ENCODE results near the gene MTX3. TPM values are rescaled to one million over a fixed set of nuclear protein-coding genes. Genes with fewer than 3 reads are reported as not detected.

The MTX3 gene
- total RNA-seq, 1 experiment from 2014 or later, result 8.4 TPM

DNA sequence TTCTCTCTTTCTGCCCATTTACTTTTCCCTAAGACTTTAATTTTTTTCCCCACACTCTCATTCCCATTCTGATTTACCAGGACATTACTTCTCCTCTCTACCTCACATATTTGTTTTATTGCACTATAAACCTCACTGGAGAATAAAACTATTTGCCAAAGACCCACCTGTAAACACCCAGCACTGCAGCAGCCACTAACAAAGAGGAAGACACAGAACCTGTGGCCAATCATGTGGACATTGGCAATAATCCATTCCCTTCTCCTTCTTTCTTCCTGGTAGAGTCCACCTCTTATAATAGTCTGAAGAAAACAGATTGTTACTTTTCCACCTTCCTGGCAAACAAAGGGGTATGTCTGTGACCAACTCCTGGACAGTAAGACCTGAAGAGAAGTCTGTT, 35.8 kb upstream of the MTX3 start:
- Histone ChIP-seq H3K27me3 (replicated peaks; ENCODE audit: control insufficient read depth, insufficient read depth, low read length) (no peaks in the 10 kb centered on the region; the same call in 1 of the 2 replicates), H3K4me3 (ENCODE audit: low read depth, low read length) (no peak overlapping the region), H3K9me3 (no peaks in the 10 kb centered on the region), H3K36me3 (ENCODE audit: control insufficient read depth, insufficient read depth, low read length) (no peaks in the 10 kb centered on the region), H3K4me1 (no peaks in the 10 kb centered on the region)
- POLR2A ChIA-PET, result no interaction called here
- no peaks in the 10 kb centered on the region for H3K4me1 Mint-ChIP-seq (ENCODE audit: low read depth, unreplicated experiment)
- CTCF ChIA-PET, result interaction anchor here (0.6 to 0.9 kb wide), 2 partner anchors 49 to 509 kb away, joined by 3 to 5 read pairs; no protein-coding TSS in a partner anchor
- H3K36me3 Mint-ChIP-seq (ENCODE audit: insufficient read depth, unreplicated experiment), result no peaks in the 10 kb centered on the region
- no peak for DNase-seq
- intact Hi-C loops (cut with micrococcal nuclease; ENCODE audit: unreplicated experiment), result no loop called here
- H3K27me3 Mint-ChIP-seq (ENCODE audit: insufficient read depth, unreplicated experiment), result peaks cover 15% of the 10 kb centered on the region
- H3K9me3 Mint-ChIP-seq (ENCODE audit: unreplicated experiment), result no peaks in the 10 kb centered on the region
- BruUV-seq (replicated peaks), result no TSS peak
- TF ChIP-seq, protein P1, sequence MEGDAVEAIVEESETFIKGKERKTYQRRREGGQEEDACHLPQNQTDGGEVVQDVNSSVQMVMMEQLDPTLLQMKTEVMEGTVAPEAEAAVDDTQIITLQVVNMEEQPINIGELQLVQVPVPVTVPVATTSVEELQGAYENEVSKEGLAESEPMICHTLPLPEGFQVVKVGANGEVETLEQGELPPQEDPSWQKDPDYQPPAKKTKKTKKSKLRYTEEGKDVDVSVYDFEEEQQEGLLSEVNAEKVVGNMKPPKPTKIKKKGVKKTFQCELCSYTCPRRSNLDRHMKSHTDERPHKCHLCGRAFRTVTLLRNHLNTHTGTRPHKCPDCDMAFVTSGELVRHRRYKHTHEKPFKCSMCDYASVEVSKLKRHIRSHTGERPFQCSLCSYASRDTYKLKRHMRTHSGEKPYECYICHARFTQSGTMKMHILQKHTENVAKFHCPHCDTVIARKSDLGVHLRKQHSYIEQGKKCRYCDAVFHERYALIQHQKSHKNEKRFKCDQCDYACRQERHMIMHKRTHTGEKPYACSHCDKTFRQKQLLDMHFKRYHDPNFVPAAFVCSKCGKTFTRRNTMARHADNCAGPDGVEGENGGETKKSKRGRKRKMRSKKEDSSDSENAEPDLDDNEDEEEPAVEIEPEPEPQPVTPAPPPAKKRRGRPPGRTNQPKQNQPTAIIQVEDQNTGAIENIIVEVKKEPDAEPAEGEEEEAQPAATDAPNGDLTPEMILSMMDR (IDR thresholded peaks at IDR 0.05; ENCODE audit: insufficient read depth in 1 of 2, low read depth in 1 of 2, low read length in 1 of 2, severe bottlenecking in 1 of 2, unreplicated experiment in 1 of 2), result no peak
- H3K27ac Mint-ChIP-seq (ENCODE audit: unreplicated experiment), result no peak overlapping the region
- no peak overlapping the region for H3K4me3 Mint-ChIP-seq (ENCODE audit: unreplicated experiment)

DNA sequence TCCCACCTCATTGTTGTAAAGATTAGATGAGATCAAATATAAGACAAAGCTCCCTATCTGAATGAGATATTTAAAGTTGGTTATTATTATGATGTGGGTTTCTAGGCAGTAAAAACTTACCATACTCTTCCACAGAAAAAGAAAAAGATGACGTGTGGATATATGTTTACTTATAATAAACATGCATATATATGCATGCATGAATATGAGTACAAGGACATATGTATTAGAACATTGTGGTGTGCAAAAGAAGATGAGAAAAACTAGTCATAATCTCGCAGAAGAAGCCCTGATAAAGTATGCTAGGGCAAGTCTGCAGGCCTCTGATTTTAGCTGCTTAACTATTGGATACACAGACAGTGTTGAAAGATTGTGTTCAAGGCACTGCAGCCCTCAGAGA, 34.0 kb upstream of the MTX3 start:
- DNase-seq, result no peak
- H3K9me3 Mint-ChIP-seq (ENCODE audit: unreplicated experiment), result no peaks in the 10 kb centered on the region
- BruUV-seq (replicated peaks), result no TSS peak
- no peak overlapping the region for H3K4me3 Mint-ChIP-seq (ENCODE audit: unreplicated experiment)
- no peaks in the 10 kb centered on the region for H3K36me3 ChIP-seq (ENCODE audit: control insufficient read depth, insufficient read depth, low read length)
- H3K4me1 ChIP-seq, result no peaks in the 10 kb centered on the region
- H3K36me3 Mint-ChIP-seq (ENCODE audit: insufficient read depth, unreplicated experiment), result no peaks in the 10 kb centered on the region
- POLR2A ChIA-PET, result no interaction called here
- intact Hi-C loops (cut with micrococcal nuclease; ENCODE audit: unreplicated experiment), result no loop called here
- no peaks in the 10 kb centered on the region; the same call in 1 of the 2 replicates for H3K27me3 ChIP-seq (replicated peaks; ENCODE audit: control insufficient read depth, insufficient read depth, low read length)
- TF ChIP-seq, protein P1 (IDR thresholded peaks at IDR 0.05; ENCODE audit: insufficient read depth in 1 of 2, low read depth in 1 of 2, low read length in 1 of 2, severe bottlenecking in 1 of 2, unreplicated experiment in 1 of 2), result no peak
- CTCF ChIA-PET, result no interaction called here
- no peak overlapping the region for H3K27ac Mint-ChIP-seq (ENCODE audit: unreplicated experiment)
- H3K4me1 Mint-ChIP-seq (ENCODE audit: low read depth, unreplicated experiment), result no peaks in the 10 kb centered on the region
- no peak overlapping the region for H3K4me3 ChIP-seq (ENCODE audit: low read depth, low read length)
- H3K27me3 Mint-ChIP-seq (ENCODE audit: insufficient read depth, unreplicated experiment), result peaks cover 12% of the 10 kb centered on the region
- H3K9me3 ChIP-seq, result no peaks in the 10 kb centered on the region

DNA sequence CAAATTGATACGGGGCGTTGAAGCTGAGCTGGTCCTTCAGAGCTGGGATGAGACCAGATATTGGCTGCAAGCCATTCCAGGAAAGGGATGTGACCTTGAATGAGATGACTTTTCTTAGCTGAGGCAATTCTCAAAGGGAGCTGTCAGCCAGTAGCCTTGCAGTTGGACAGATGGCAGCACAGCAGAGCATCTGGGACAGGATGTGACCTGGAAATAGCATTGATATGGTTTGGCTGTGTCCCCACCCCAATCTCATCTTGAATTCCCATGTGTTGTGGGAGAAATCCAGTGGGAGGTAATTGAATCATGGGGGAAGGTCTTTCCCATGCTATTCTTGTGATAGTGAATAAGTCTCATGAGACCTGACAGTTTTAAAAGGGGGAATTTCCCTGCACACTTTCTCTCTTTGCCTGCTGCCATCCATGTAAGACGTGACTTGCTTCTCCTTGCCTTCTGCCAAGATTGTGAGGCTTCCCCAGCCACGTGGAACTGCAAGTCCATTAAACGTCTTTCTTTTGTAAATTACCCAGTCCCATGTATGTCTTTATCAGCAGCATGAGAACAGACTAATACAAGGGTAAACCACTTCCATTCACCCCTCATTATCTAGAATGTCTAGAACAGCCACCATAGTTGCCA, 19.8 kb upstream of the MTX3 start:
- no TSS peak for BruUV-seq (replicated peaks)
- TF ChIP-seq, protein P1 (IDR thresholded peaks at IDR 0.05; ENCODE audit: insufficient read depth in 1 of 2, low read depth in 1 of 2, low read length in 1 of 2, severe bottlenecking in 1 of 2, unreplicated experiment in 1 of 2), result no peak
- DNase-seq, result no peak
- Histone ChIP-seq H3K36me3 (ENCODE audit: control insufficient read depth, insufficient read depth, low read length) (no peaks in the 10 kb centered on the region), H3K4me1 (no peaks in the 10 kb centered on the region), H3K27me3 (replicated peaks; ENCODE audit: control insufficient read depth, insufficient read depth, low read length) (no peaks in the 10 kb centered on the region; the same call in 1 of the 2 replicates), H3K9me3 (no peaks in the 10 kb centered on the region), H3K4me3 (ENCODE audit: low read depth, low read length) (no peak overlapping the region)
- intact Hi-C loops (cut with micrococcal nuclease; ENCODE audit: unreplicated experiment), result no loop called here
- no peaks in the 10 kb centered on the region for H3K4me1 Mint-ChIP-seq (ENCODE audit: low read depth, unreplicated experiment)
- ChIA-PET CTCF (interaction anchor here (0.6 kb wide), 1 partner anchor 18 kb away, joined by 3 read pairs; no protein-coding TSS in a partner anchor), POLR2A (no interaction called here)
- no peaks in the 10 kb centered on the region for H3K9me3 Mint-ChIP-seq (ENCODE audit: unreplicated experiment)
- no peaks in the 10 kb centered on the region for H3K27me3 Mint-ChIP-seq (ENCODE audit: insufficient read depth, unreplicated experiment)
- no peak overlapping the region for H3K4me3 Mint-ChIP-seq (ENCODE audit: unreplicated experiment)
- no peaks in the 10 kb centered on the region for H3K36me3 Mint-ChIP-seq (ENCODE audit: insufficient read depth, unreplicated experiment)
- no peak overlapping the region for H3K27ac Mint-ChIP-seq (ENCODE audit: unreplicated experiment)

Data from Caco-2 (cell line).